ENCODE data around the gene RPS2.

DNA sequence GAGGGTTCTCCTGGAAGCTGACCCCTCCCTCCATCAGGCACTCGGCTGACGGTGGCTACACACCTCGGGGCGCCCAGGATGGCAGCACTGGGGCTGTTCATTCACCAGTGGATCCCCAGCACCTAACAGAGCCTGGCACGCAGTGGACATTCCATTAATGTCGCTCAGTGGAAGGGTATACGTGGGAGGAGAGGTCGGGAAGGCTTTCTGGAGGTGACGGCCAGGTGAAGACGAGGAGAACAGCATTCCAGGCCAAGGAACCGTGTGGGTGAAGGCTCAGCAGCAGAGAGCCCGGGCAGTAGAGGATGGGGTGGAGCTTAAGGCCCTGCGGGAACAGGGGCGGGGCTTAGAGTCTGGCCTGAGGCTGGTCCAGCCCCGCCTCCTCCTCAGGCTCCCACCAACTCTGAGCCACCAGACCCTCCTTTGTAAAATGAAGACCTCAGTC lies 43.9 kb downstream of the RPS2 start:
- TF ChIP-seq, protein P1, sequence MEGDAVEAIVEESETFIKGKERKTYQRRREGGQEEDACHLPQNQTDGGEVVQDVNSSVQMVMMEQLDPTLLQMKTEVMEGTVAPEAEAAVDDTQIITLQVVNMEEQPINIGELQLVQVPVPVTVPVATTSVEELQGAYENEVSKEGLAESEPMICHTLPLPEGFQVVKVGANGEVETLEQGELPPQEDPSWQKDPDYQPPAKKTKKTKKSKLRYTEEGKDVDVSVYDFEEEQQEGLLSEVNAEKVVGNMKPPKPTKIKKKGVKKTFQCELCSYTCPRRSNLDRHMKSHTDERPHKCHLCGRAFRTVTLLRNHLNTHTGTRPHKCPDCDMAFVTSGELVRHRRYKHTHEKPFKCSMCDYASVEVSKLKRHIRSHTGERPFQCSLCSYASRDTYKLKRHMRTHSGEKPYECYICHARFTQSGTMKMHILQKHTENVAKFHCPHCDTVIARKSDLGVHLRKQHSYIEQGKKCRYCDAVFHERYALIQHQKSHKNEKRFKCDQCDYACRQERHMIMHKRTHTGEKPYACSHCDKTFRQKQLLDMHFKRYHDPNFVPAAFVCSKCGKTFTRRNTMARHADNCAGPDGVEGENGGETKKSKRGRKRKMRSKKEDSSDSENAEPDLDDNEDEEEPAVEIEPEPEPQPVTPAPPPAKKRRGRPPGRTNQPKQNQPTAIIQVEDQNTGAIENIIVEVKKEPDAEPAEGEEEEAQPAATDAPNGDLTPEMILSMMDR (IDR thresholded peaks at IDR 0.05; ENCODE audit: low read length): no peak
- no peak for TF ChIP-seq EZH2 (IDR thresholded peaks at IDR 0.05; ENCODE audit: borderline replicate concordance, low read length)

Measured in OCI-LY1 (cell line).